ENCODE results near the gene FAM177B.

GRCh38 chr1:222706815-222707214, 30.2 kb upstream of the FAM177B start:
- TF ChIP-seq YY1 (IDR thresholded peaks at IDR 0.05; ENCODE audit: low read depth) (no peak), TCF12 (IDR thresholded peaks at IDR 0.05; ENCODE audit: low read depth) (no peak), TEAD4 (IDR thresholded peaks at IDR 0.05) (no peak), CREB1 (IDR thresholded peaks at IDR 0.05; ENCODE audit: low read depth) (no peak), ZBTB7A (IDR thresholded peaks at IDR 0.05; ENCODE audit: low read depth) (no peak), TAF1 (IDR thresholded peaks at IDR 0.05; ENCODE audit: low read depth) (no peak), MAX (IDR thresholded peaks at IDR 0.05) (no peak), USF1 (IDR thresholded peaks at IDR 0.05) (no peak), REST (IDR thresholded peaks at IDR 0.05; ENCODE audit: low read depth) (no peak)
